ENCODE measurements around the gene PKIG. TPM values are rescaled to one million over a fixed set of nuclear protein-coding genes. Genes with fewer than 3 reads are reported as not detected.
A peak's percentile ranks its signal among the peaks of the same experiment; 100 is the strongest.

The PKIG gene
- total and polyA plus RNA-seq, 2 donors (not counting 3 experiments of a cell fraction or from before 2014, with no cell fraction given) = 135 to 167 TPM

GRCh38 chr20:44643154-44643519, 60.8 kb downstream of the PKIG start:
- Histone ChIP-seq H3K27ac (ENCODE audit: insufficient read depth, low read depth, low read length) (peak overlapping the region; percentile 98), H3K9ac (replicated peaks; ENCODE audit: extremely low read depth, insufficient read depth, low read length) (peak overlapping the region; percentile 82), H3K9me1 (replicated peaks; ENCODE audit: control insufficient read depth, extremely low read depth, insufficient read depth, low read length) (no peaks in the 10 kb centered on the region), H3K4me2 (ENCODE audit: insufficient read depth, low read length) (peak overlapping the region; percentile 37), H3K79me2 (ENCODE audit: control insufficient read depth, insufficient read depth, low read length) (no peaks in the 10 kb centered on the region), H4K20me1 (replicated peaks; ENCODE audit: control insufficient read depth, extremely low read depth, insufficient read depth, low read length) (no peaks in the 10 kb centered on the region), H3K9me3 (replicated peaks; ENCODE audit: control insufficient read depth, insufficient read depth, low read length) (no peaks in the 10 kb centered on the region), H3K4me3 (replicated peaks in 1 of 3; ENCODE audit: insufficient read depth in 1 of 3, low read depth in 1 of 3, low read length in 3 of 3) (no peak overlapping the region), H3K27me3 (ENCODE audit: control insufficient read depth in 2 of 2, insufficient read depth in 2 of 2, low read length in 2 of 2) (no peaks in the 10 kb centered on the region), H3K4me1 (ENCODE audit: control insufficient read depth, extremely low read depth, insufficient read depth, low read length) (peaks cover 48% of the 10 kb centered on the region), H2AFZ (ENCODE audit: low read depth, low read length) (no peak overlapping the region), H3K36me3 (ENCODE audit: control insufficient read depth in 2 of 2, extremely low read depth in 1 of 2, insufficient read depth in 2 of 2, low read length in 2 of 2) (no peaks in the 10 kb centered on the region)
- DNase-seq (ENCODE audit: low read depth, low spot score) = no peak
- dilution Hi-C loops (cut with MboI; ENCODE audit: extremely low pct_ligation_motif_present, low sequenced_read_pairs) (no loop called here), intact Hi-C loops (cut with micrococcal nuclease) (loop anchor here (1.0 to 2.0 kb wide), 6 partner anchors 8 to 242 kb away; partner anchors contain the start of genes ADA, PKIG and YWHAB)
- BruUV-seq (replicated peaks) = TSS peak; percentile 79
- POLR2A ChIA-PET = no interaction called here
- CTCF ChIA-PET = interaction anchor here (1.1 to 6.5 kb wide), 5 partner anchors 9 to 90 kb away, joined by 4 to 39 read pairs (median 5); partner anchors contain the start of gene ADA
- no peak for FAIRE-seq
- TF ChIP-seq FOS (IDR thresholded peaks at IDR 0.05; ENCODE audit: borderline replicate concordance, insufficient read depth, low read length) (no peak), GATA2 (IDR thresholded peaks at IDR 0.05; ENCODE audit: insufficient read depth, insufficient read length, low read depth, low read length) (no peak), JUN (IDR thresholded peaks at IDR 0.05; ENCODE audit: borderline replicate concordance, insufficient read depth, insufficient read length, low read depth) (no peak), CTCF (IDR thresholded peaks at IDR 0.05; ENCODE audit: extremely low read depth in 1 of 2, insufficient read depth in 1 of 2, low read depth in 1 of 2, low read length in 2 of 2) (no peak), POLR2AphosphoS5 (IDR thresholded peaks at IDR 0.05; ENCODE audit: insufficient read depth, low read depth, low read length) (no peak), POLR2A (IDR thresholded peaks at IDR 0.05; ENCODE audit: low read depth, low read length) (no peak), MAX (IDR thresholded peaks at IDR 0.05; ENCODE audit: insufficient read depth, insufficient read length) (no peak), EZH2 (IDR thresholded peaks at IDR 0.05; ENCODE audit: borderline replicate concordance, low read depth, low read length, severe bottlenecking) (no peak), MYC (IDR thresholded peaks at IDR 0.05; ENCODE audit: low read depth, low read length) (no peak)
